ENCODE data around the gene ME2. TPM values are rescaled to one million over a fixed set of nuclear protein-coding genes. Genes with fewer than 3 reads are reported as not detected.

The ME2 gene
- total and polyA plus RNA-seq, 2 of the 8 experiments (the other 6 are each of a cell fraction or from before 2014, with no cell fraction given) = 54.7 to 66.9 TPM

DNA sequence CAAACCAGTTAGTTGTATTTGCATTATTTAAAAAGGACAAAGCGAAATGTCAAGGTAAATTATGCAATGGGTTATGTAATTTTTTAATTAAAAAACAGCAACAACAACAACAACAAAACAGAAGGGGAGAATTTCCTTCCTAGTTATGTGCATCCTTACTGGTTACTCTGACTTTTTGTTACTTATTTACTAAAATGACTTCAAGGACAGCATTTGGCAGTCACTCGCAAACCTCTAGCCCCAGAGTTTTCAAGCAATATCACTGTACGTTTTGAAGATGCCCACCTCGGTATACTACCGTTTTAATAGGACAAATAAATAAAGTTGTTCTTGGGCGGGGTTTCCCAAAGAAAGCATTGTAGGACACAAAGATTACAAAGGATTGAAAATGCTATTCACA, 34.4 kb upstream of the ME2 start (continued):
- TF ChIP-seq, protein P1, sequence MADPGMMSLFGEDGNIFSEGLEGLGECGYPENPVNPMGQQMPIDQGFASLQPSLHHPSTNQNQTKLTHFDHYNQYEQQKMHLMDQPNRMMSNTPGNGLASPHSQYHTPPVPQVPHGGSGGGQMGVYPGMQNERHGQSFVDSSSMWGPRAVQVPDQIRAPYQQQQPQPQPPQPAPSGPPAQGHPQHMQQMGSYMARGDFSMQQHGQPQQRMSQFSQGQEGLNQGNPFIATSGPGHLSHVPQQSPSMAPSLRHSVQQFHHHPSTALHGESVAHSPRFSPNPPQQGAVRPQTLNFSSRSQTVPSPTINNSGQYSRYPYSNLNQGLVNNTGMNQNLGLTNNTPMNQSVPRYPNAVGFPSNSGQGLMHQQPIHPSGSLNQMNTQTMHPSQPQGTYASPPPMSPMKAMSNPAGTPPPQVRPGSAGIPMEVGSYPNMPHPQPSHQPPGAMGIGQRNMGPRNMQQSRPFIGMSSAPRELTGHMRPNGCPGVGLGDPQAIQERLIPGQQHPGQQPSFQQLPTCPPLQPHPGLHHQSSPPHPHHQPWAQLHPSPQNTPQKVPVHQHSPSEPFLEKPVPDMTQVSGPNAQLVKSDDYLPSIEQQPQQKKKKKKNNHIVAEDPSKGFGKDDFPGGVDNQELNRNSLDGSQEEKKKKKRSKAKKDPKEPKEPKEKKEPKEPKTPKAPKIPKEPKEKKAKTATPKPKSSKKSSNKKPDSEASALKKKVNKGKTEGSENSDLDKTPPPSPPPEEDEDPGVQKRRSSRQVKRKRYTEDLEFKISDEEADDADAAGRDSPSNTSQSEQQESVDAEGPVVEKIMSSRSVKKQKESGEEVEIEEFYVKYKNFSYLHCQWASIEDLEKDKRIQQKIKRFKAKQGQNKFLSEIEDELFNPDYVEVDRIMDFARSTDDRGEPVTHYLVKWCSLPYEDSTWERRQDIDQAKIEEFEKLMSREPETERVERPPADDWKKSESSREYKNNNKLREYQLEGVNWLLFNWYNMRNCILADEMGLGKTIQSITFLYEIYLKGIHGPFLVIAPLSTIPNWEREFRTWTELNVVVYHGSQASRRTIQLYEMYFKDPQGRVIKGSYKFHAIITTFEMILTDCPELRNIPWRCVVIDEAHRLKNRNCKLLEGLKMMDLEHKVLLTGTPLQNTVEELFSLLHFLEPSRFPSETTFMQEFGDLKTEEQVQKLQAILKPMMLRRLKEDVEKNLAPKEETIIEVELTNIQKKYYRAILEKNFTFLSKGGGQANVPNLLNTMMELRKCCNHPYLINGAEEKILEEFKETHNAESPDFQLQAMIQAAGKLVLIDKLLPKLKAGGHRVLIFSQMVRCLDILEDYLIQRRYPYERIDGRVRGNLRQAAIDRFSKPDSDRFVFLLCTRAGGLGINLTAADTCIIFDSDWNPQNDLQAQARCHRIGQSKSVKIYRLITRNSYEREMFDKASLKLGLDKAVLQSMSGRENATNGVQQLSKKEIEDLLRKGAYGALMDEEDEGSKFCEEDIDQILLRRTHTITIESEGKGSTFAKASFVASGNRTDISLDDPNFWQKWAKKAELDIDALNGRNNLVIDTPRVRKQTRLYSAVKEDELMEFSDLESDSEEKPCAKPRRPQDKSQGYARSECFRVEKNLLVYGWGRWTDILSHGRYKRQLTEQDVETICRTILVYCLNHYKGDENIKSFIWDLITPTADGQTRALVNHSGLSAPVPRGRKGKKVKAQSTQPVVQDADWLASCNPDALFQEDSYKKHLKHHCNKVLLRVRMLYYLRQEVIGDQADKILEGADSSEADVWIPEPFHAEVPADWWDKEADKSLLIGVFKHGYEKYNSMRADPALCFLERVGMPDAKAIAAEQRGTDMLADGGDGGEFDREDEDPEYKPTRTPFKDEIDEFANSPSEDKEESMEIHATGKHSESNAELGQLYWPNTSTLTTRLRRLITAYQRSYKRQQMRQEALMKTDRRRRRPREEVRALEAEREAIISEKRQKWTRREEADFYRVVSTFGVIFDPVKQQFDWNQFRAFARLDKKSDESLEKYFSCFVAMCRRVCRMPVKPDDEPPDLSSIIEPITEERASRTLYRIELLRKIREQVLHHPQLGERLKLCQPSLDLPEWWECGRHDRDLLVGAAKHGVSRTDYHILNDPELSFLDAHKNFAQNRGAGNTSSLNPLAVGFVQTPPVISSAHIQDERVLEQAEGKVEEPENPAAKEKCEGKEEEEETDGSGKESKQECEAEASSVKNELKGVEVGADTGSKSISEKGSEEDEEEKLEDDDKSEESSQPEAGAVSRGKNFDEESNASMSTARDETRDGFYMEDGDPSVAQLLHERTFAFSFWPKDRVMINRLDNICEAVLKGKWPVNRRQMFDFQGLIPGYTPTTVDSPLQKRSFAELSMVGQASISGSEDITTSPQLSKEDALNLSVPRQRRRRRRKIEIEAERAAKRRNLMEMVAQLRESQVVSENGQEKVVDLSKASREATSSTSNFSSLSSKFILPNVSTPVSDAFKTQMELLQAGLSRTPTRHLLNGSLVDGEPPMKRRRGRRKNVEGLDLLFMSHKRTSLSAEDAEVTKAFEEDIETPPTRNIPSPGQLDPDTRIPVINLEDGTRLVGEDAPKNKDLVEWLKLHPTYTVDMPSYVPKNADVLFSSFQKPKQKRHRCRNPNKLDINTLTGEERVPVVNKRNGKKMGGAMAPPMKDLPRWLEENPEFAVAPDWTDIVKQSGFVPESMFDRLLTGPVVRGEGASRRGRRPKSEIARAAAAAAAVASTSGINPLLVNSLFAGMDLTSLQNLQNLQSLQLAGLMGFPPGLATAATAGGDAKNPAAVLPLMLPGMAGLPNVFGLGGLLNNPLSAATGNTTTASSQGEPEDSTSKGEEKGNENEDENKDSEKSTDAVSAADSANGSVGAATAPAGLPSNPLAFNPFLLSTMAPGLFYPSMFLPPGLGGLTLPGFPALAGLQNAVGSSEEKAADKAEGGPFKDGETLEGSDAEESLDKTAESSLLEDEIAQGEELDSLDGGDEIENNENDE (IDR thresholded peaks at IDR 0.05; ENCODE audit: insufficient replicate concordance, low read length) = no peak
- TF ChIP-seq PHF8 (conservative IDR thresholded peaks at IDR 0.05; ENCODE audit: low read depth, low read length) (no peak), RNF2 (IDR thresholded peaks at IDR 0.05; ENCODE audit: borderline replicate concordance, low read depth, low read length, missing control alignments, poor library complexity, severe bottlenecking) (no peak), SIRT6 (IDR thresholded peaks at IDR 0.05; ENCODE audit: low read length) (no peak), EZH2 (IDR thresholded peaks at IDR 0.05; ENCODE audit: low read depth, low read length, severe bottlenecking) (no peak), SP2 (IDR thresholded peaks at IDR 0.05; ENCODE audit: low read length) (no peak)

Data from H1 (cell line).